K562 (cell line): ENCODE measurements around the gene CDC37. TPM values are rescaled to one million over a fixed set of nuclear protein-coding genes. Genes with fewer than 3 reads are reported as not detected.

Source experiments
- AFF1 ChIP-seq, 2 experiments: fragments of 450-650 bp; IDR thresholded peaks; 2 replicates each; pipeline ENCODE4 v1.6.1; 2018; ENCODE audit warnings: mild to moderate bottlenecking in 2 of 2, low read depth in 1 of 2; ENCODE audit not compliant: partially characterized antibody in 2 of 2
- CCNT2 ChIP-seq: IDR thresholded peaks from 2 replicates; pipeline ENCODE4 v1.6.1; 2011; ENCODE audit warnings: borderline replicate concordance, low read depth, mild to moderate bottlenecking, moderate library complexity, mixed read lengths, low read length; ENCODE audit not compliant: insufficient read length; ENCODE audit errors: extremely low read depth
- DPF2 ChIP-seq: fragments of 450-650 bp; IDR thresholded peaks from 2 replicates; pipeline ENCODE4 v1.6.1; 2016
- EGR1 ChIP-seq: fragments of 450-650 bp; conservative IDR thresholded peaks from 2 replicates; pipeline ENCODE4 v1.6.1; 2017; ENCODE audit warnings: mild to moderate bottlenecking
- GMEB1 ChIP-seq: fragments of 250-450 bp; sonication (Bioruptor Pico); IDR thresholded peaks from 2 replicates; pipeline ENCODE4 v1.4.0; 2020; ENCODE audit warnings: mild to moderate bottlenecking
- HNRNPH1 ChIP-seq: fragments of 200-400 bp; formaldehyde crosslinking; optimal IDR thresholded peaks from 2 replicates; pipeline ENCODE3; 2017; ENCODE audit warnings: low read depth, mild to moderate bottlenecking, low read length, moderate library complexity
- MTF1 ChIP-seq: fragments of 250-450 bp; sonication (Bioruptor Pico); IDR thresholded peaks from 2 replicates; pipeline ENCODE4 v1.9.0; 2021; ENCODE audit warnings: moderate library complexity, mild to moderate bottlenecking, inconsistent platforms, borderline replicate concordance
- MYC ChIP-seq, 2 experiments: fragments of 250-450 bp in 1 of 2; sonication (Bioruptor Pico) in 1 of 2; IDR thresholded peaks; 2 replicates each; pipeline versions ENCODE4 v1.5.1 to v1.6.1; 2012 to 2021; ENCODE audit warnings: low read depth in 2 of 2, borderline replicate concordance in 1 of 2, improper control_type of control experiment in 1 of 2, low read length in 1 of 2, mild to moderate bottlenecking in 1 of 2, moderate library complexity in 1 of 2
- NKRF ChIP-seq: fragments of 450-650 bp; IDR thresholded peaks from 2 replicates; pipeline ENCODE4 v1.6.1; 2016; ENCODE audit warnings: borderline replicate concordance
- POLR2A ChIP-seq: fragments of 450-650 bp; conservative IDR thresholded peaks from 2 replicates; pipeline ENCODE4 v1.6.1; 2016
- ZBTB11 ChIP-seq, 3 experiments: fragments of 200-800 bp in 1 of 3; fragments of 250-450 bp in 1 of 3; fragments of 450-650 bp in 1 of 3; sonication (Bioruptor Pico) in 1 of 3; sonication (Bioruptor generic) in 1 of 3; formaldehyde crosslinking in 1 of 3; IDR thresholded peaks; 2 replicates each; pipeline versions ENCODE4 v1.6.1 to v1.8.0; 2016 to 2022; ENCODE audit warnings: mild to moderate bottlenecking in 2 of 3, missing genetic modification characterization in 2 of 3, missing compliant biosample characterization in 1 of 3, moderate library complexity in 1 of 3
- polyA plus RNA-seq, 8 experiments: library from polyadenylated mRNA; depleted of rRNA in 4 of 8; stranded (reverse) in 5 of 8; unstranded in 3 of 8; fragments of >200 nt; fragmentation: Nextera tagmentation in 2 of 8; fragmentation: Illumina TruSeq in 1 of 8; extraction: Ambion mirVana in 2 of 8; extraction: Trizol in 1 of 8; gene quantifications; 2 replicates each; pipeline versions ENCODE4 v1.2.1 to v1.2.3, GENCODE V29; 2011 to 2014; ENCODE audit warnings: inconsistent platforms in 1 of 8, missing spikeins in 1 of 8
- total RNA-seq, 7 experiments: library from RNA; depleted of rRNA in 6 of 7; stranded (reverse); fragments of >200 nt in 6 of 7; fragmentation: Illumina TruSeq in 2 of 7; extraction: Trizol in 2 of 7; gene quantifications; 2 replicates each; pipeline versions ENCODE4 v1.2.1 to v1.2.3, GENCODE V29; 2011 to 2021; ENCODE audit warnings: low replicate concordance in 1 of 7

The CDC37 gene
- total and polyA plus RNA-seq, 9 of the 15 experiments (the other 6 are each of a cell fraction or from before 2014, with no cell fraction given): 6.6 to 538 (median 227) TPM

GRCh38 chr19:10380313-10381102, 22.8 kb downstream of the CDC37 start, which contains the start of gene TYK2 (continued):
- TF ChIP-seq GMEB1 (no peak), EGR1 (peak; percentile 68), AFF1 (IDR thresholded peaks at IDR 0.05; ENCODE audit: low read depth in 1 of 2, partially characterized antibody in 2 of 2) (peak in 1 of 2 experiments; percentile 27), MTF1 (CRISPR knock-in tag) (no peak), MYC (IDR thresholded peaks at IDR 0.05; ENCODE audit: low read depth, low read length) (peak; percentile 74), MYC (CRISPR knock-in tag; IDR thresholded peaks at IDR 0.05; ENCODE audit: borderline replicate concordance, low read depth) (no peak), DPF2 (no peak), CCNT2 (peak; percentile 73), NKRF (peak; percentile 72), HNRNPH1 (no peak), POLR2A (peak; percentile 98), ZBTB11 (CRISPR knock-in tag; IDR thresholded peaks at IDR 0.05) (peak in 2 of 3 experiments; percentile 54 to 87; a peak in 3 of 6 replicates)
